Left lung (tissue), 10 donors: ENCODE data around the gene OSBP2. TPM values are rescaled to one million over a fixed set of nuclear protein-coding genes. Genes with fewer than 3 reads are reported as not detected.
"Not testable (repeated sequence)": the region's sequence is repeated elsewhere in the genome, so short reads cannot be mapped to it uniquely, and the experiment has no call there.

Experiments used
- ATAC-seq: fragments of 200-7000 bp; cut with Tn5 transposase; one replicate; pipeline ENCODE4 v1.9.1; 2020; ENCODE audit warnings: moderate library complexity
- DNase-seq, 4 donors: peaks; one replicate each; pipeline ENCODE4 v3.0.0-alpha.2; 2013 to 2020
- H3K27ac ChIP-seq, 2 donors: fragments of 200-600 bp; sonication (generic) in 1 of 2; one replicate each; pipeline versions ENCODE4 v1.5.0 to v1.8.0; 2020 to 2021
- H3K27me3 ChIP-seq, 2 donors: fragments of 200-600 bp; sonication (generic) in 1 of 2; one replicate each; pipeline versions ENCODE4 v1.5.0 to v1.8.0; 2020 to 2021
- H3K36me3 ChIP-seq, 2 donors: fragments of 200-600 bp; sonication (generic) in 1 of 2; one replicate each; pipeline versions ENCODE4 v1.5.0 to v1.8.0; 2020 to 2021
- H3K4me1 ChIP-seq, 2 donors: fragments of 200-600 bp; one replicate each; pipeline ENCODE4 v1.8.0; 2021
- H3K4me3 ChIP-seq, 2 donors: fragments of 200-600 bp; sonication (generic) in 1 of 2; one replicate each; pipeline versions ENCODE4 v1.5.0 to v1.8.0; 2020 to 2021; ENCODE audit warnings: mild to moderate bottlenecking in 1 of 2
- H3K9me3 ChIP-seq, 2 donors: fragments of 200-600 bp; sonication (generic) in 1 of 2; one replicate each; pipeline versions ENCODE4 v1.5.0 to v1.8.0; 2020 to 2021
- CTCF ChIP-seq, 2 donors: fragments of 200-600 bp; sonication (generic) in 1 of 2; IDR thresholded peaks; one replicate each; pipeline versions ENCODE4 v1.5.0 to v1.8.0; 2021; ENCODE audit warnings: antibody characterized with exemption in 2 of 2
- intact Hi-C, 2 donors: fragments of 100-400 bp; cut with DNase I; formaldehyde crosslinking; loops; one replicate each; pipeline versions ENCODE4 v1.11.2 to v1.14.2; 2022
- polyA plus RNA-seq, 6 donors: library from polyadenylated mRNA; unstranded; fragments of 120-200 nt; gene quantifications; one replicate each; pipeline ENCODE4 v1.2.1, GENCODE V29; 2013; ENCODE audit not compliant: insufficient read length in 6 of 6
- total RNA-seq, 2 donors: library from RNA; stranded (reverse); fragmentation: NEBNext Ultra II Directional; extraction: Animal tissue kit (Norgen Biotek cat#: 25700); gene quantifications; one replicate each; pipeline ENCODE4 v1.2.1, GENCODE V29; 2021
- donor health status: DM: no; HTN: yes; CAD: no.
- donor health status: DM: no; HTN: no; CAD: no.

The OSBP2 gene
- total and polyA plus RNA-seq, 8 donors, result 4.0 to 21.0 (median 15.8) TPM

GRCh38 chr22:30705710-30706651 lies 11.3 kb downstream of the OSBP2 start:
- H3K4me3 ChIP-seq, result no peak overlapping the region
- H3K27ac ChIP-seq, result no peak overlapping the region
- no peaks in the 10 kb centered on the region for H3K9me3 ChIP-seq
- intact Hi-C loops, result no loop called here
- ATAC-seq (peak; percentile 22), DNase-seq (no peak)
- no peaks in the 10 kb centered on the region for H3K36me3 ChIP-seq
- no peaks in the 10 kb centered on the region for H3K4me1 ChIP-seq
- TF ChIP-seq CTCF (IDR thresholded peaks at IDR 0.05), result no peak
- no peaks in the 10 kb centered on the region for H3K27me3 ChIP-seq

GRCh38 chr22:30709980-30710379 lies 15.3 kb downstream of the OSBP2 start:
- H3K36me3 ChIP-seq, H3K4me1 ChIP-seq, H3K27ac ChIP-seq, intact Hi-C loops, ATAC-seq, H3K9me3 ChIP-seq, H3K4me3 ChIP-seq, DNase-seq, H3K27me3 ChIP-seq: not testable (repeated sequence)

- intact Hi-C loops, result no loop called here
- no peak for ATAC-seq
- Histone ChIP-seq H3K4me3 (no peak overlapping the region), H3K27me3 (no peaks in the 10 kb centered on the region), H3K27ac (no peak overlapping the region), H3K36me3 (no peaks in the 10 kb centered on the region), H3K4me1 (no peaks in the 10 kb centered on the region), H3K9me3 (no peaks in the 10 kb centered on the region)
- no peak for TF ChIP-seq CTCF (IDR thresholded peaks at IDR 0.05)
- DNase-seq, result no peak
These were observed 17.4 kb downstream of the OSBP2 start for GRCh38 chr22:30712094-30712493.

GRCh38 chr22:30714062-30714461 lies 19.4 kb downstream of the OSBP2 start:
- intact Hi-C loops, result no loop called here
- Histone ChIP-seq H3K9me3 (no peaks in the 10 kb centered on the region), H3K36me3 (no peaks in the 10 kb centered on the region), H3K27ac (no peak overlapping the region), H3K27me3 (no peaks in the 10 kb centered on the region), H3K4me3 (no peak overlapping the region), H3K4me1 (no peaks in the 10 kb centered on the region)
- ATAC-seq, result no peak
- no peak for DNase-seq
- TF ChIP-seq CTCF (IDR thresholded peaks at IDR 0.05), result no peak

- intact Hi-C loops, result no loop called here
- no peak for ATAC-seq
- no peaks in the 10 kb centered on the region for H3K9me3 ChIP-seq
- H3K4me1 ChIP-seq, result no peaks in the 10 kb centered on the region
- H3K27me3 ChIP-seq, result no peaks in the 10 kb centered on the region
- H3K36me3 ChIP-seq, result no peaks in the 10 kb centered on the region
- H3K4me3 ChIP-seq, result no peak overlapping the region
- no peak for TF ChIP-seq CTCF (IDR thresholded peaks at IDR 0.05)
- DNase-seq, result no peak
- no peak overlapping the region for H3K27ac ChIP-seq
These were observed 22.8 kb downstream of the OSBP2 start for GRCh38 chr22:30717331-30717921.
